Measurements from ENCODE around the gene KCNA5.

GRCh38 chr12:5068619-5069018, 24.9 kb downstream of the KCNA5 start:
- TF ChIP-seq, protein P1, sequence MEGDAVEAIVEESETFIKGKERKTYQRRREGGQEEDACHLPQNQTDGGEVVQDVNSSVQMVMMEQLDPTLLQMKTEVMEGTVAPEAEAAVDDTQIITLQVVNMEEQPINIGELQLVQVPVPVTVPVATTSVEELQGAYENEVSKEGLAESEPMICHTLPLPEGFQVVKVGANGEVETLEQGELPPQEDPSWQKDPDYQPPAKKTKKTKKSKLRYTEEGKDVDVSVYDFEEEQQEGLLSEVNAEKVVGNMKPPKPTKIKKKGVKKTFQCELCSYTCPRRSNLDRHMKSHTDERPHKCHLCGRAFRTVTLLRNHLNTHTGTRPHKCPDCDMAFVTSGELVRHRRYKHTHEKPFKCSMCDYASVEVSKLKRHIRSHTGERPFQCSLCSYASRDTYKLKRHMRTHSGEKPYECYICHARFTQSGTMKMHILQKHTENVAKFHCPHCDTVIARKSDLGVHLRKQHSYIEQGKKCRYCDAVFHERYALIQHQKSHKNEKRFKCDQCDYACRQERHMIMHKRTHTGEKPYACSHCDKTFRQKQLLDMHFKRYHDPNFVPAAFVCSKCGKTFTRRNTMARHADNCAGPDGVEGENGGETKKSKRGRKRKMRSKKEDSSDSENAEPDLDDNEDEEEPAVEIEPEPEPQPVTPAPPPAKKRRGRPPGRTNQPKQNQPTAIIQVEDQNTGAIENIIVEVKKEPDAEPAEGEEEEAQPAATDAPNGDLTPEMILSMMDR (conservative IDR thresholded peaks at IDR 0.05; ENCODE audit: low read depth, low read length) = no peak
- TF ChIP-seq POLR2A (IDR thresholded peaks at IDR 0.05; ENCODE audit: low read depth, low read length) (no peak), SMC3 (IDR thresholded peaks at IDR 0.05; ENCODE audit: low read depth, low read length) (no peak), RFX5 (IDR thresholded peaks at IDR 0.05; ENCODE audit: low read depth, low read length) (no peak), RAD21 (IDR thresholded peaks at IDR 0.05; ENCODE audit: low read length) (no peak), NFE2L2 (IDR thresholded peaks at IDR 0.05; ENCODE audit: low read depth, low read length) (no peak), BHLHE40 (IDR thresholded peaks at IDR 0.05; ENCODE audit: low read depth, low read length) (no peak), FOS (IDR thresholded peaks at IDR 0.05; ENCODE audit: low read depth, low read length) (no peak), MXI1 (IDR thresholded peaks at IDR 0.05; ENCODE audit: borderline replicate concordance, low read depth, low read length) (no peak)
- TF ChIP-seq, protein P2, sequence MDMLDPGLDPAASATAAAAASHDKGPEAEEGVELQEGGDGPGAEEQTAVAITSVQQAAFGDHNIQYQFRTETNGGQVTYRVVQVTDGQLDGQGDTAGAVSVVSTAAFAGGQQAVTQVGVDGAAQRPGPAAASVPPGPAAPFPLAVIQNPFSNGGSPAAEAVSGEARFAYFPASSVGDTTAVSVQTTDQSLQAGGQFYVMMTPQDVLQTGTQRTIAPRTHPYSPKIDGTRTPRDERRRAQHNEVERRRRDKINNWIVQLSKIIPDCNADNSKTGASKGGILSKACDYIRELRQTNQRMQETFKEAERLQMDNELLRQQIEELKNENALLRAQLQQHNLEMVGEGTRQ (IDR thresholded peaks at IDR 0.05; ENCODE audit: low read depth, low read length) = no peak
